ENCODE data around the gene MYH10. TPM values are rescaled to one million over a fixed set of nuclear protein-coding genes. Genes with fewer than 3 reads are reported as not detected.

Gene MYH10
- total RNA-seq, 1 donor from 2014 or later: 270 TPM

DNA sequence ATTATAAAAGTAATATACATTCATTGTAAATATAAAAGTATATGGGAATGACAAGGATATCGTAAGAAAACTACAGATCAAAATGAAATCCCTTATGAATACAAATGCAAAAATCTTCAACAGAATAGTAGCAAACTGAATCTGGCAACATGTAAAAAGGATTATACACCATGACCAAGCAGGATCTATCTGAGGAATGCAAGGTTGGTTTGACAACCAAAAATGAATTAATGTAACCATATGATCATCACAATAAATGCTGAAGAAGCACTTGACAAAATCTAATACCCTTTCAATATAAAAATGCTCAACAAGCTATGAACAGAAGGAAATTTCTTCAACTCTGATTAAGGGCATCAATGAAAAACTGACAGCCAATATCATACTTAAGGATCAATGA, 146.1 kb downstream of the MYH10 start:
- Mint-ChIP-seq H3K36me3 (ENCODE audit: low read depth) (peaks cover 51% of the 10 kb centered on the region), H3K27ac (ENCODE audit: unreplicated experiment) (no peak overlapping the region), H3K4me3 (no peak overlapping the region), H3K27me3 (ENCODE audit: low read depth) (no peaks in the 10 kb centered on the region), H3K4me1 (no peaks in the 10 kb centered on the region), H3K9me3 (peaks cover 6% of the 10 kb centered on the region)
- DNase-seq (ENCODE audit: low read depth, low spot score): no peak
- TF ChIP-seq, protein P1, sequence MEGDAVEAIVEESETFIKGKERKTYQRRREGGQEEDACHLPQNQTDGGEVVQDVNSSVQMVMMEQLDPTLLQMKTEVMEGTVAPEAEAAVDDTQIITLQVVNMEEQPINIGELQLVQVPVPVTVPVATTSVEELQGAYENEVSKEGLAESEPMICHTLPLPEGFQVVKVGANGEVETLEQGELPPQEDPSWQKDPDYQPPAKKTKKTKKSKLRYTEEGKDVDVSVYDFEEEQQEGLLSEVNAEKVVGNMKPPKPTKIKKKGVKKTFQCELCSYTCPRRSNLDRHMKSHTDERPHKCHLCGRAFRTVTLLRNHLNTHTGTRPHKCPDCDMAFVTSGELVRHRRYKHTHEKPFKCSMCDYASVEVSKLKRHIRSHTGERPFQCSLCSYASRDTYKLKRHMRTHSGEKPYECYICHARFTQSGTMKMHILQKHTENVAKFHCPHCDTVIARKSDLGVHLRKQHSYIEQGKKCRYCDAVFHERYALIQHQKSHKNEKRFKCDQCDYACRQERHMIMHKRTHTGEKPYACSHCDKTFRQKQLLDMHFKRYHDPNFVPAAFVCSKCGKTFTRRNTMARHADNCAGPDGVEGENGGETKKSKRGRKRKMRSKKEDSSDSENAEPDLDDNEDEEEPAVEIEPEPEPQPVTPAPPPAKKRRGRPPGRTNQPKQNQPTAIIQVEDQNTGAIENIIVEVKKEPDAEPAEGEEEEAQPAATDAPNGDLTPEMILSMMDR (conservative IDR thresholded peaks at IDR 0.05): no peak

DNA sequence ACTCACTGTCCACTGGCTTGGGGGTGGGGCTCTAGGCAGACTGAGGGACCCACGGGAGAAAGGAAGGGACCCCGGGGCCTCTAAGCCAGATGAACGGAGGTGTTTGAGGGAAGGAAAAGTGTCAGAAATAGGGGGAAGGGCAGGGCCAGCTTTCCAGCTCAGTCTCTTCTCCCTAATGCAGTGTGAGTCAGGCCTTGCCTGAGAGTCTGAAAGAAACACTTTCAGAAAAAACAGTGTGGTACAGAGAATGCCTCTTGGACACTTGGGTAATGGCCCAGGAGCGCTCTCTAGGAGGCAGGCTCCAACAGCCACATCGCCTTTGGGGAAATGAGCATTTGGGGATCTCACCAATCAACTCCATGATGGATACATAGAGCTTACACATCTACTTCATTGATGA, 148.0 kb downstream of the MYH10 start:
- DNase-seq (ENCODE audit: low read depth, low spot score): no peak
- Mint-ChIP-seq H3K9me3 (peaks cover 6% of the 10 kb centered on the region), H3K4me3 (no peak overlapping the region), H3K4me1 (no peaks in the 10 kb centered on the region), H3K27me3 (ENCODE audit: low read depth) (no peaks in the 10 kb centered on the region), H3K27ac (ENCODE audit: unreplicated experiment) (peak overlapping the region; percentile 19), H3K36me3 (ENCODE audit: low read depth) (peaks cover 48% of the 10 kb centered on the region)
- TF ChIP-seq, protein P1 (conservative IDR thresholded peaks at IDR 0.05): no peak

DNA sequence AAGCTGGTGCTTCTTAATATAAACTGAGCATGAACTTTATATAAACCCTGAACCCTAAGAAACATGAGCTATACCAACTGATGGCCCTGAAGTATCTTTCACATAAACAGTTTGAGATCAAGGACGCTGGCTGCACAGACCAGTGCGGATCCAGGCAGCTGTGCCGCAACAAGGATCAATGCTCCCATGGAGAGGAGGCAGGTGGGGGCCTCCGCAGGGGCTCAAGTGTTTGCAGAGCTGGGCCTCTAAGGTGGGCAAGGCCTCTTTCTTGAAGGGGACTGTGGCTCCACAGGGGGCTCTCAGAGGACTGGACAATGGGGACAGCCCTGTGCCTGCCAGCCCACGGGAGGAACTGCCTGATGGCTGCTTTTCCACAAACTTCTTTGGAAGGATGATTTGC, 148.8 kb downstream of the MYH10 start:
- Mint-ChIP-seq H3K4me1 (no peaks in the 10 kb centered on the region), H3K9me3 (peaks cover 6% of the 10 kb centered on the region), H3K36me3 (ENCODE audit: low read depth) (peaks cover 41% of the 10 kb centered on the region), H3K4me3 (no peak overlapping the region), H3K27me3 (ENCODE audit: low read depth) (no peaks in the 10 kb centered on the region), H3K27ac (ENCODE audit: unreplicated experiment) (no peak overlapping the region)
- TF ChIP-seq, protein P1 (conservative IDR thresholded peaks at IDR 0.05): no peak
- DNase-seq (ENCODE audit: low read depth, low spot score): no peak

DNA sequence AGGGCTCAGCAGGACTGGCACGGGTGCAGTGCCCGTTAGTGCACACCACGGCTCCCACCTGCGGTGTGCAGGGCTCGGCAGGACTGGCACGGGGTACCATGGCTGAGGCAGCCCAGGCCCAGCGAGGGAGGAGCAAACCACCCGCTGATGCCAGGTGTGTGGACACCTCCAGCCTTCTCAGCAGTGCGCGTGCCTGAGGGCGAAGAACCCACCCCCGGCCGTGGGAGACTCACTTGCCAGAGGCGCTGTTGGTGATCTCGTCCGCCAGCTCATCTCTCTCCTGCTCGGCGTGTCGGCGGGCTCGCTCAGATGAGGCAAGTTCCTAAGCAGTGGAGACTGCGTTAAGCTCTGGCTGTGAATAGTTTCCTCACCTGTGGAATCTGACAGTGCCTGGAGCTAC, 149.4 kb downstream of the MYH10 start:
- no peaks in the 10 kb centered on the region for H3K27me3 Mint-ChIP-seq (ENCODE audit: low read depth)
- TF ChIP-seq, protein P1 (conservative IDR thresholded peaks at IDR 0.05): no peak
- no peak overlapping the region for H3K27ac Mint-ChIP-seq (ENCODE audit: unreplicated experiment)
- DNase-seq (ENCODE audit: low read depth, low spot score): no peak
- peaks cover 38% of the 10 kb centered on the region for H3K36me3 Mint-ChIP-seq (ENCODE audit: low read depth)
- H3K9me3 Mint-ChIP-seq: peaks cover 6% of the 10 kb centered on the region
- H3K4me1 Mint-ChIP-seq: no peaks in the 10 kb centered on the region
- no peak overlapping the region for H3K4me3 Mint-ChIP-seq

DNA sequence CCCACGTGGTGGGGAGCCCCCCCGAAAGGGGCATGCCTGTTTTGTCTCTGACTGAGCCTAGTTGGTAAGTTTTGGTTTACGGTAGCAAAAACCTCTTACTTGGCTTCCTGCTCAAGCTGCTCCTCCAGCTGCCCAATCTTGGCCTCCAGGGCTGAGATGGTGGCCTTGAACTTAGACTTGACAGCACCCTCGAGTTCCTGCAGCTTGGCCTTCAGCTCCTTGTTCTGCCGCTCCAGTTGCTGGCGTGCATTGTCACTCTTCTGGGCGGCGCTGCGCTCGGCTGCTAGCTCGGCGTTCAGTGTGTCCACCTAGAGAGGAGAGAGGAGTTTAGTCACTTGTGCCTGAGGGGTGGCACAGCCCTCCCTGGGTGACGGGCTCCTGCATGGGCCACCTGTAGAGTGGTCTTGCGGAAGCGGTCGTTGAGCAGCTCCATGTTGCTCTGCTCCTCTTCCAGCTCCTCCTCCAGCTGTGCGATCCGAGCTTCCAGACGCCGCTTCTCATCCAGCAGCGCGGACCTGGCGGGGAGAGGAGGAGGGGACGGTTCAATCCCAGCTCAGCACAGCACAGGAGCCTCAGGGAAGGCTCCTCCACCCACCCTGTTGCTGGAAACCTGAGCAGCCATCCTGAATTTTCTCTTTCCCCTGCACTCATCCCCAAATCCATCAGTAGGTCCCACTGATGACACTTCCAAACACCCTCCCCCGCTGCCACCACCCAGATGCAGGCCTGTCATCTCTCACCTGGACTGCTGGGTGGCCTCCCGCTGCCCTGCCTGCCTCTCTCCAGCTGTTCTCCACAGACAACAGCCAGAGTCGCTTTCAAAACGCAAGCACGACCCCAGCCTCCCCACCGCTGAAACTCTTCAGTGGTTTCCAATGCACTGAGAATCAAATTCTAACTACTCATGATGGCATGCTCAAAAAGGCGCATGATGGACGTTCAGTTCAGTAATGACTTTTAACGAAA, 150.2 kb downstream of the MYH10 start:
- Mint-ChIP-seq H3K4me3 (no peak overlapping the region), H3K27ac (ENCODE audit: unreplicated experiment) (no peak overlapping the region), H3K4me1 (no peaks in the 10 kb centered on the region), H3K36me3 (ENCODE audit: low read depth) (peaks cover 34% of the 10 kb centered on the region), H3K27me3 (ENCODE audit: low read depth) (no peaks in the 10 kb centered on the region), H3K9me3 (peaks cover 6% of the 10 kb centered on the region)
- TF ChIP-seq, protein P1 (conservative IDR thresholded peaks at IDR 0.05): no peak
- no peak for DNase-seq (ENCODE audit: low read depth, low spot score)
